MCF 10A (cell line): Measurements from ENCODE around the gene TCP1. TPM values are rescaled to one million over a fixed set of nuclear protein-coding genes. Genes with fewer than 3 reads are reported as not detected.

Source experiments
- BruUV-seq: library from RNA; stranded (reverse); fragments of 400-500 nt; replicated peaks from 2 replicates; lab custom pipeline; 2021; lab: Mats Ljungman, UMichigan
- CTCF ChIA-PET: fragments of 300-600 bp; sonication (Branson Sonifier 250); formaldehyde crosslinking; extraction: SDS; loops from one replicate; lab custom pipeline; 2021; ENCODE audit warnings: antibody characterized with exemption, inconsistent platforms; lab: Yijun Ruan, JAX
- POLR2A ChIA-PET: fragments of 300-600, 350-650 bp; sonication (Branson Sonifier 250); formaldehyde crosslinking; extraction: SDS; loops from one replicate; lab custom pipeline; 2020; ENCODE audit warnings: antibody characterized with exemption, inconsistent platforms; lab: Yijun Ruan, JAX
- DNase-seq: peaks from one replicate; pipeline ENCODE4 v3.0.0-alpha.2; 2018; ENCODE audit not compliant: unreplicated experiment
- H3K27ac Mint-ChIP-seq: one replicate; pipeline ENCODE4 v1.8.0; 2022; ENCODE audit warnings: mild to moderate bottlenecking, low read depth, mixed read lengths; ENCODE audit not compliant: unreplicated experiment
- H3K27me3 Mint-ChIP-seq: one replicate; pipeline ENCODE4 v1.8.0; 2022; ENCODE audit warnings: mixed read lengths; ENCODE audit not compliant: insufficient read depth, unreplicated experiment
- H3K36me3 Mint-ChIP-seq: one replicate; pipeline ENCODE4 v1.8.0; 2022; ENCODE audit warnings: mild to moderate bottlenecking, moderate library complexity, mixed read lengths; ENCODE audit not compliant: insufficient read depth, unreplicated experiment
- H3K4me1 Mint-ChIP-seq: one replicate; pipeline ENCODE4 v1.8.0; 2022; ENCODE audit warnings: mixed read lengths; ENCODE audit not compliant: insufficient read depth, unreplicated experiment
- H3K4me3 Mint-ChIP-seq: one replicate; pipeline ENCODE4 v1.8.0; 2022; ENCODE audit warnings: mild to moderate bottlenecking, moderate library complexity, mixed read lengths; ENCODE audit not compliant: unreplicated experiment
- H3K9me3 Mint-ChIP-seq: one replicate; pipeline ENCODE4 v1.8.0; 2022; ENCODE audit warnings: mixed read lengths; ENCODE audit not compliant: unreplicated experiment
- CTCF ChIP-seq: fragments of 200-600 bp; IDR thresholded peaks from one replicate; pipeline ENCODE4 v1.8.0; 2022; ENCODE audit warnings: antibody characterized with exemption, mild to moderate bottlenecking; ENCODE audit not compliant: unreplicated experiment
- intact Hi-C: fragments of 100-400 bp; cut with micrococcal nuclease; formaldehyde crosslinking; loops from 2 replicates; pipeline ENCODE4 v1.14.1; 2022
- total RNA-seq: library from RNA; stranded (reverse); gene quantifications from 2 replicates; pipeline ENCODE4 v1.2.3, GENCODE V29; 2022

Gene TCP1
- total RNA-seq, 1 experiment from 2014 or later, result 351 TPM

- intact Hi-C loops, result no loop called here
- Mint-ChIP-seq H3K36me3 (no peaks in the 10 kb centered on the region), H3K27ac (no peak overlapping the region), H3K9me3 (no peaks in the 10 kb centered on the region), H3K4me3 (no peak overlapping the region), H3K27me3 (peaks cover 18% of the 10 kb centered on the region), H3K4me1 (no peaks in the 10 kb centered on the region)
- TF ChIP-seq CTCF, result no peak
- DNase-seq, result no peak
- no TSS peak for BruUV-seq
- ChIA-PET POLR2A (interaction anchor here (0.6 kb wide), 1 partner anchor 690 kb away, joined by 4 read pairs; no protein-coding TSS in a partner anchor), CTCF (no interaction called here)
Observed at GRCh38 chr6:159831373-159831679, 41.9 kb upstream of the TCP1 start.

GRCh38 chr6:159830501-159831372 is 41.3 kb upstream of the TCP1 start:
- BruUV-seq, result no TSS peak
- H3K27ac Mint-ChIP-seq, result no peak overlapping the region
- H3K9me3 Mint-ChIP-seq, result no peaks in the 10 kb centered on the region
- no peak for TF ChIP-seq CTCF
- DNase-seq, result no peak
- no peak overlapping the region for H3K4me3 Mint-ChIP-seq
- ChIA-PET CTCF (interaction anchor here (2.8 kb wide), 1 partner anchor 22 kb away, joined by 9 read pairs; no protein-coding TSS in a partner anchor), POLR2A (interaction anchor here (0.6 kb wide), 1 partner anchor 690 kb away, joined by 4 read pairs; no protein-coding TSS in a partner anchor)
- H3K27me3 Mint-ChIP-seq, result peaks cover 18% of the 10 kb centered on the region
- no peaks in the 10 kb centered on the region for H3K4me1 Mint-ChIP-seq
- H3K36me3 Mint-ChIP-seq, result no peaks in the 10 kb centered on the region
- intact Hi-C loops, result no loop called here

- Mint-ChIP-seq H3K4me1 (no peaks in the 10 kb centered on the region), H3K4me3 (no peak overlapping the region), H3K27ac (no peak overlapping the region), H3K27me3 (peaks cover 18% of the 10 kb centered on the region), H3K9me3 (no peaks in the 10 kb centered on the region), H3K36me3 (no peaks in the 10 kb centered on the region)
- intact Hi-C loops, result no loop called here
- no peak for TF ChIP-seq CTCF
- POLR2A ChIA-PET, result interaction anchor here (0.6 to 0.9 kb wide), 3 partner anchors 18 to 34 kb away, joined by 3 read pairs; no protein-coding TSS in a partner anchor
- CTCF ChIA-PET, result interaction anchor here (2.8 kb wide), 1 partner anchor 23 kb away, joined by 9 read pairs; no protein-coding TSS in a partner anchor
- BruUV-seq, result no TSS peak
- no peak for DNase-seq
Observed at GRCh38 chr6:159829526-159829925, 40.1 kb upstream of the TCP1 start.

- H3K4me1 Mint-ChIP-seq, result no peaks in the 10 kb centered on the region
- H3K27me3 Mint-ChIP-seq, result peaks cover 18% of the 10 kb centered on the region
- ChIA-PET CTCF (no interaction called here), POLR2A (no interaction called here)
- no TSS peak for BruUV-seq
- no peaks in the 10 kb centered on the region for H3K9me3 Mint-ChIP-seq
- H3K27ac Mint-ChIP-seq, result no peak overlapping the region
- intact Hi-C loops, result no loop called here
- no peak for DNase-seq
- no peak for TF ChIP-seq CTCF
- no peak overlapping the region for H3K4me3 Mint-ChIP-seq
- no peaks in the 10 kb centered on the region for H3K36me3 Mint-ChIP-seq
Observed at GRCh38 chr6:159828074-159828473, 38.7 kb upstream of the TCP1 start.
